DND-41 (cell line): Measurements from ENCODE around the gene DESI1.

Experiments
- ATAC-seq: fragments of 200-7000 bp; cut with Tn5 transposase; 3 replicates; pipeline ENCODE4 v1.9.1; 2021; ENCODE audit warnings: low read depth; ENCODE audit not compliant: insufficient read depth
- DNase-seq: peaks from one replicate; pipeline ENCODE4 v3.0.0-alpha.2; 2020
- H2AFZ ChIP-seq: 2 replicates; pipeline ENCODE4 v1.6.0; 2012; ENCODE audit warnings: low read depth, low read length
- H3K27ac ChIP-seq: 2 replicates; pipeline ENCODE4 v1.5.1; 2012; ENCODE audit warnings: low read length, inconsistent platforms
- H3K27me3 ChIP-seq: fragments of 200-600 bp; sonication (generic); 2 replicates; pipeline ENCODE4 v1.6.0; 2012; ENCODE audit warnings: low read length, mild to moderate bottlenecking, inconsistent platforms; ENCODE audit not compliant: insufficient read depth, poor library complexity
- H3K36me3 ChIP-seq: 2 replicates; pipeline ENCODE4 v1.5.1; 2012; ENCODE audit warnings: low read length, inconsistent platforms; ENCODE audit not compliant: insufficient read depth
- H3K4me1 ChIP-seq: 2 replicates; pipeline ENCODE4 v1.5.1; 2012; ENCODE audit warnings: mild to moderate bottlenecking, low read length; ENCODE audit not compliant: insufficient read depth
- H3K4me2 ChIP-seq: 2 replicates; pipeline ENCODE4 v1.6.0; 2012; ENCODE audit warnings: mild to moderate bottlenecking, moderate library complexity, low read length, inconsistent platforms; ENCODE audit not compliant: insufficient read depth
- H3K4me3 ChIP-seq, 2 experiments: fragments of 200-600 bp in 1 of 2; shearing (Covaris generic) in 1 of 2; 2 replicates each; pipeline ENCODE4 v1.5.1; 2012 to 2016; ENCODE audit warnings: inconsistent platforms in 2 of 2, low read length in 2 of 2, mild to moderate bottlenecking in 2 of 2, low read depth in 1 of 2, moderate library complexity in 1 of 2
- H3K79me2 ChIP-seq: 2 replicates; pipeline ENCODE4 v1.6.0; 2012; ENCODE audit warnings: low read length, inconsistent platforms; ENCODE audit not compliant: insufficient read depth
- H3K9ac ChIP-seq: 2 replicates; pipeline ENCODE4 v1.6.0; 2012; ENCODE audit warnings: low read depth, mild to moderate bottlenecking, inconsistent platforms, low read length, moderate library complexity
- H3K9me3 ChIP-seq: 2 replicates; pipeline ENCODE4 v1.5.1; 2012; ENCODE audit warnings: low read length, moderate library complexity, mild to moderate bottlenecking, inconsistent platforms; ENCODE audit not compliant: insufficient read depth, severe bottlenecking
- H4K20me1 ChIP-seq: 2 replicates; pipeline ENCODE4 v1.6.0; 2012; ENCODE audit warnings: low read length; ENCODE audit not compliant: insufficient read depth
- CTCF ChIP-seq: IDR thresholded peaks from 2 replicates; pipeline ENCODE4 v1.5.1; 2012; ENCODE audit warnings: borderline replicate concordance, low read length, moderate library complexity, mild to moderate bottlenecking; ENCODE audit not compliant: poor library complexity, severe bottlenecking; ENCODE audit errors: extremely low read depth
- EZH2 ChIP-seq: IDR thresholded peaks from 3 replicates; pipeline ENCODE4 v1.6.1; 2012; ENCODE audit warnings: borderline replicate concordance, low read depth, mild to moderate bottlenecking, moderate library complexity, low read length, inconsistent platforms; ENCODE audit not compliant: severe bottlenecking

DESI1 gene

GRCh38 chr22:41603873-41604332 lies 16.9 kb downstream of the DESI1 start:
- Histone ChIP-seq H3K9me3 (no peaks in the 10 kb centered on the region), H4K20me1 (peaks cover 61% of the 10 kb centered on the region; the same call in 1 of the 2 replicates), H3K4me2 (no peak overlapping the region), H3K79me2 (no peaks in the 10 kb centered on the region), H3K27me3 (no peaks in the 10 kb centered on the region), H2AFZ (no peak overlapping the region), H3K27ac (no peak overlapping the region), H3K36me3 (peaks cover 36% of the 10 kb centered on the region), H3K9ac (no peak overlapping the region), H3K4me1 (no peaks in the 10 kb centered on the region), H3K4me3 (no peak overlapping the region)
- peak; percentile 70 for DNase-seq
- peak; percentile 97 for ATAC-seq
- no peak for TF ChIP-seq EZH2
- no peak for TF ChIP-seq CTCF

GRCh38 chr22:41600976-41601375 lies 19.9 kb downstream of the DESI1 start:
- no peak for ATAC-seq
- H4K20me1 ChIP-seq = peaks cover 52% of the 10 kb centered on the region
- TF ChIP-seq CTCF = no peak
- TF ChIP-seq EZH2 = no peak
- no peaks in the 10 kb centered on the region for H3K27me3 ChIP-seq
- no peak overlapping the region for H3K27ac ChIP-seq
- no peak for DNase-seq
- H3K79me2 ChIP-seq = no peaks in the 10 kb centered on the region
- no peak overlapping the region for H3K4me2 ChIP-seq
- H3K36me3 ChIP-seq = peaks cover 27% of the 10 kb centered on the region
- no peak overlapping the region for H2AFZ ChIP-seq
- H3K4me1 ChIP-seq = no peaks in the 10 kb centered on the region
- no peak overlapping the region for H3K9ac ChIP-seq
- H3K4me3 ChIP-seq = no peak overlapping the region
- H3K9me3 ChIP-seq = no peaks in the 10 kb centered on the region

DNA sequence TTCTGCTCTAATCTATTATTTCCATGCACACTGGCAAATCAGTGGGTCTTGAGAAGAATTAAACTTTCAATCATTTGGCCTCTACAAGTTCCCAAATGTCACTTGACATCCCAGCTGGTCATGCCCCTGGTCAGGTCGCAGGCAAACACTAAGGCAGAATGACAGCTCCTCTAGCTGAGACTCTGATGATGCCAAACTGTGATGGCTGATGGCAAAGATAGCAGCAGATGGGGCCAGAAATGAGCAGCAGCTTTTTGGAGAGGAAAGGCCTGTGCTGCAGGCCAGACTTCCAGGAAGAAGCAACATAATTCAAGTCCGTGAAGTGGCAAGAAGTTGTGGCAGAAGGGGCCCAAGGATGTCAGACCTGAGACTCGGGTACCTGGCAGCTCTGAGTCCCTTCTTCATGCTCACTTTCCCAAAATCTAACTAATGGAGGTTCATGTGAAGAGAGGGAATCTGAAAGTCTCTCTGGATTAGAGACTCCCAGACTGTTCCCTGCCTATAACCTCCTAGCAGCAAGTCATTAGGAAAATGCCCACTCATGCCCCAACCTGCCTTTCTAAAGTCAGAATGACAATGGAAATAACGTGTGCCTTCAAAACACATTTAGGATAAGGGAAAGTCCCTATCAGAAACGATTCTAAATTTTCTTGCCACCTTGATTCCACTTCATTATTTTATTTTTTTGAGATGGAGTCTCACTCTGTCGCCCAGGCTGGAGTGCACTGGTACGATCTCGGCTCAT lies 21.8 kb downstream of the DESI1 start:
- Histone ChIP-seq H4K20me1 (peaks cover 36% of the 10 kb centered on the region), H3K4me1 (no peaks in the 10 kb centered on the region), H3K79me2 (no peaks in the 10 kb centered on the region), H3K36me3 (peaks cover 18% of the 10 kb centered on the region), H2AFZ (no peak overlapping the region), H3K27ac (no peak overlapping the region), H3K4me3 (no peak overlapping the region), H3K4me2 (no peak overlapping the region), H3K27me3 (no peaks in the 10 kb centered on the region), H3K9ac (no peak overlapping the region), H3K9me3 (no peaks in the 10 kb centered on the region)
- ATAC-seq (no peak), DNase-seq (no peak)
- TF ChIP-seq CTCF (no peak), EZH2 (no peak)
